ENCODE data around the gene TMPRSS4.

Gene TMPRSS4

GRCh38 chr11:118154641-118155040, 77.8 kb downstream of the TMPRSS4 start:
- TF ChIP-seq POLR2A (IDR thresholded peaks at IDR 0.05; ENCODE audit: extremely low read depth, insufficient read length), result no peak
- no peak for TF ChIP-seq CTCF (IDR thresholded peaks at IDR 0.05; ENCODE audit: low read depth, low read length)
- H3K4me3 ChIP-seq (ENCODE audit: low read depth, low read length), result no peak overlapping the region

GRCh38 chr11:118155776-118156530, 79.1 kb downstream of the TMPRSS4 start:
- no peak for TF ChIP-seq CTCF (IDR thresholded peaks at IDR 0.05; ENCODE audit: low read depth, low read length)
- no peak for TF ChIP-seq POLR2A (IDR thresholded peaks at IDR 0.05; ENCODE audit: extremely low read depth, insufficient read length)
- TF ChIP-seq MAX (IDR thresholded peaks at IDR 0.05; ENCODE audit: low read depth, low read length), result no peak
- no peak for TF ChIP-seq MYC (IDR thresholded peaks at IDR 0.05; ENCODE audit: low read depth, low read length)
- DNase-seq (ENCODE audit: low read depth), result no peak
- H3K4me3 ChIP-seq (ENCODE audit: low read depth, low read length), result no peak overlapping the region

More at GRCh38 chr11:118154641-118155040, 77.8 kb downstream of the TMPRSS4 start:
- no peak for DNase-seq (ENCODE audit: low read depth)

- no peak overlapping the region for H3K4me3 ChIP-seq (ENCODE audit: low read depth, low read length)
- peak; percentile 44 for DNase-seq (ENCODE audit: low read depth)
- TF ChIP-seq CTCF (IDR thresholded peaks at IDR 0.05; ENCODE audit: low read depth, low read length) (peak; percentile 11), MAX (IDR thresholded peaks at IDR 0.05; ENCODE audit: low read depth, low read length) (no peak)
Observed at GRCh38 chr11:118156531-118157185, 79.8 kb downstream of the TMPRSS4 start.

GRCh38 chr11:118157186-118157895, 80.5 kb downstream of the TMPRSS4 start:
- TF ChIP-seq MAX (IDR thresholded peaks at IDR 0.05; ENCODE audit: low read depth, low read length), result no peak
- no peak for TF ChIP-seq POLR2A (IDR thresholded peaks at IDR 0.05; ENCODE audit: extremely low read depth, insufficient read length)
- no peak for TF ChIP-seq CTCF (IDR thresholded peaks at IDR 0.05; ENCODE audit: low read depth, low read length)
- no peak for TF ChIP-seq MYC (IDR thresholded peaks at IDR 0.05; ENCODE audit: low read depth, low read length)
- no peak overlapping the region for H3K4me3 ChIP-seq (ENCODE audit: low read depth, low read length)
- no peak for DNase-seq (ENCODE audit: low read depth)

- DNase-seq (ENCODE audit: low read depth), result no peak
- no peak overlapping the region for H3K4me3 ChIP-seq (ENCODE audit: low read depth, low read length)
- TF ChIP-seq MAX (IDR thresholded peaks at IDR 0.05; ENCODE audit: low read depth, low read length) (no peak), POLR2A (IDR thresholded peaks at IDR 0.05; ENCODE audit: extremely low read depth, insufficient read length) (no peak), CTCF (IDR thresholded peaks at IDR 0.05; ENCODE audit: low read depth, low read length) (no peak), MYC (IDR thresholded peaks at IDR 0.05; ENCODE audit: low read depth, low read length) (no peak)
Observed at GRCh38 chr11:118161786-118162185, 84.9 kb downstream of the TMPRSS4 start.
